HEK293 (cell line): ENCODE results near the gene VPS18.

Source experiments
- OSR2 ChIP-seq: fragments of 450-650 bp; formaldehyde crosslinking; IDR thresholded peaks from 2 replicates; pipeline ENCODE4 v1.5.1; 2016; ENCODE audit warnings: missing biosample characterization, missing genetic modification characterization
- ZNF350 ChIP-seq: fragments of 450-650 bp; formaldehyde crosslinking; IDR thresholded peaks from 2 replicates; pipeline ENCODE4 v1.5.0; 2017; ENCODE audit warnings: missing biosample characterization, mild to moderate bottlenecking, missing genetic modification characterization
- ZNF48 ChIP-seq: fragments of 450-650 bp; formaldehyde crosslinking; IDR thresholded peaks from 2 replicates; pipeline ENCODE4 v1.5.1; 2016; ENCODE audit warnings: missing biosample characterization, missing genetic modification characterization
- ZNF558 ChIP-seq: fragments of 450-650 bp; formaldehyde crosslinking; IDR thresholded peaks from 2 replicates; pipeline ENCODE4 v1.5.1; 2016; ENCODE audit warnings: missing biosample characterization, missing genetic modification characterization
- TF ChIP-seq, protein P1 (sequence below): fragments of 450-650 bp; formaldehyde crosslinking; IDR thresholded peaks from 2 replicates; pipeline ENCODE4 v1.5.1; 2016; ENCODE audit warnings: missing biosample characterization, missing genetic modification characterization
- TF ChIP-seq, protein P2 (sequence below): fragments of 450-650 bp; formaldehyde crosslinking; IDR thresholded peaks from 2 replicates; pipeline ENCODE4 v1.5.1; 2016; ENCODE audit warnings: missing biosample characterization, missing genetic modification characterization

DNA sequence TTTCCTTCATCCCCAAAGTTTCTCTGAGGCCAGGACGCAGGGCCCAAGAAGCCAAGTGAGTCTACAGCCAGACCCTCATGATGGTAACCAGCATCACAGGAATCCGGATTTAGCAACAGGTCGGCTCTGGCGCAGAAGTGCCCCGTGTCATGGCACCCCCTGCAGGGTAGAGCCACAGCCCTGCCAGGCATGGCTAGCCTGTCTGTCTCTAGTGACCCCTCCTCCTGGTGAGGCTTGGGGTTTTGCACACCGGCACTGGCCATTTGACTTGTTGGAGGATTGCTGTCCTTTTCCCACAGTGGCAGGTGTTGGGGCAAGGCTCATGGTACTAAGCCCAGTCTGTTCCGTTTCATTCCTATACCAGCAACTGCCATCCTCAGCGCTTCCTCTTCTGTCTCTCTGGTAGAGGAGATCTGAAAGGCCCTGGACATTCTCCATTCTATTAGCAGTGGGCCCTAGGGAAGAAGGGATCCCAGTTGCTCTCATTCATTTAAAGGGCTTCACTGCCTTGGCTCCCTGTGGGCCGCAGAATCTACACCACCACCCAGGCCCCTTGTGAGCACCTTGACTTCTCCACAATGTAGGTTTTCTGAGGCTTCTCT is 49.6 kb downstream of the VPS18 start:
- TF ChIP-seq ZNF48 (tag by site-specific recombination) = no peak
- TF ChIP-seq ZNF558 (tag by site-specific recombination) = no peak
- TF ChIP-seq, protein P1, sequence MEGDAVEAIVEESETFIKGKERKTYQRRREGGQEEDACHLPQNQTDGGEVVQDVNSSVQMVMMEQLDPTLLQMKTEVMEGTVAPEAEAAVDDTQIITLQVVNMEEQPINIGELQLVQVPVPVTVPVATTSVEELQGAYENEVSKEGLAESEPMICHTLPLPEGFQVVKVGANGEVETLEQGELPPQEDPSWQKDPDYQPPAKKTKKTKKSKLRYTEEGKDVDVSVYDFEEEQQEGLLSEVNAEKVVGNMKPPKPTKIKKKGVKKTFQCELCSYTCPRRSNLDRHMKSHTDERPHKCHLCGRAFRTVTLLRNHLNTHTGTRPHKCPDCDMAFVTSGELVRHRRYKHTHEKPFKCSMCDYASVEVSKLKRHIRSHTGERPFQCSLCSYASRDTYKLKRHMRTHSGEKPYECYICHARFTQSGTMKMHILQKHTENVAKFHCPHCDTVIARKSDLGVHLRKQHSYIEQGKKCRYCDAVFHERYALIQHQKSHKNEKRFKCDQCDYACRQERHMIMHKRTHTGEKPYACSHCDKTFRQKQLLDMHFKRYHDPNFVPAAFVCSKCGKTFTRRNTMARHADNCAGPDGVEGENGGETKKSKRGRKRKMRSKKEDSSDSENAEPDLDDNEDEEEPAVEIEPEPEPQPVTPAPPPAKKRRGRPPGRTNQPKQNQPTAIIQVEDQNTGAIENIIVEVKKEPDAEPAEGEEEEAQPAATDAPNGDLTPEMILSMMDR (tag by site-specific recombination) = no peak
- TF ChIP-seq OSR2 (tag by site-specific recombination) = no peak
- no peak for TF ChIP-seq ZNF350 (tag by site-specific recombination)
- TF ChIP-seq, protein P2, sequence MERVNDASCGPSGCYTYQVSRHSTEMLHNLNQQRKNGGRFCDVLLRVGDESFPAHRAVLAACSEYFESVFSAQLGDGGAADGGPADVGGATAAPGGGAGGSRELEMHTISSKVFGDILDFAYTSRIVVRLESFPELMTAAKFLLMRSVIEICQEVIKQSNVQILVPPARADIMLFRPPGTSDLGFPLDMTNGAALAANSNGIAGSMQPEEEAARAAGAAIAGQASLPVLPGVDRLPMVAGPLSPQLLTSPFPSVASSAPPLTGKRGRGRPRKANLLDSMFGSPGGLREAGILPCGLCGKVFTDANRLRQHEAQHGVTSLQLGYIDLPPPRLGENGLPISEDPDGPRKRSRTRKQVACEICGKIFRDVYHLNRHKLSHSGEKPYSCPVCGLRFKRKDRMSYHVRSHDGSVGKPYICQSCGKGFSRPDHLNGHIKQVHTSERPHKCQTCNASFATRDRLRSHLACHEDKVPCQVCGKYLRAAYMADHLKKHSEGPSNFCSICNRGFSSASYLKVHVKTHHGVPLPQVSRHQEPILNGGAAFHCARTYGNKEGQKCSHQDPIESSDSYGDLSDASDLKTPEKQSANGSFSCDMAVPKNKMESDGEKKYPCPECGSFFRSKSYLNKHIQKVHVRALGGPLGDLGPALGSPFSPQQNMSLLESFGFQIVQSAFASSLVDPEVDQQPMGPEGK = no peak
